Measurements from ENCODE around the gene LMCD1.

LMCD1 gene

GRCh38 chr3:8501371-8502131 is at the start of gene LMCD1:
LMCD1 (plus strand) TSS chr3:8501823; CDS start chr3:8501939, 116 bp downstream.
- DNase-seq, result peak; percentile 85

GRCh38 chr3:8452112-8452511 is 49.5 kb upstream of the LMCD1 start:
- no peak for DNase-seq

- DNase-seq, result no peak
Measured at GRCh38 chr3:8453153-8453552, 48.5 kb upstream of the LMCD1 start.

GRCh38 chr3:8455526-8456411 is 45.9 kb upstream of the LMCD1 start:
- DNase-seq, result no peak

- DNase-seq, result no peak
Measured at GRCh38 chr3:8456412-8456811, 45.2 kb upstream of the LMCD1 start.

- no peak for DNase-seq
Measured at GRCh38 chr3:8457039-8457438, 44.6 kb upstream of the LMCD1 start.

GRCh38 chr3:8458238-8458661 is 43.4 kb upstream of the LMCD1 start:
- no peak for DNase-seq

- no peak for DNase-seq
Measured at GRCh38 chr3:8458711-8459110, 42.9 kb upstream of the LMCD1 start.

- no peak for DNase-seq
Measured at GRCh38 chr3:8460050-8460708, 41.4 kb upstream of the LMCD1 start.

- DNase-seq, result no peak
Measured at GRCh38 chr3:8460815-8461456, 40.7 kb upstream of the LMCD1 start.

- DNase-seq, result no peak
Measured at GRCh38 chr3:8464668-8465067, 37.0 kb upstream of the LMCD1 start.

GRCh38 chr3:8466526-8466925 is 35.1 kb upstream of the LMCD1 start:
- DNase-seq, result no peak

GRCh38 chr3:8470801-8471200 is 30.8 kb upstream of the LMCD1 start:
- DNase-seq, result no peak

- DNase-seq, result no peak
Measured at GRCh38 chr3:8472549-8472948, 29.1 kb upstream of the LMCD1 start.

GRCh38 chr3:8473029-8473428 is 28.6 kb upstream of the LMCD1 start:
- no peak for DNase-seq

- DNase-seq, result no peak
Measured at GRCh38 chr3:8473990-8474389, 27.6 kb upstream of the LMCD1 start.

- no peak for DNase-seq
Measured at GRCh38 chr3:8474991-8475390, 26.6 kb upstream of the LMCD1 start.

- DNase-seq, result no peak
Measured at GRCh38 chr3:8480699-8481098, 20.9 kb upstream of the LMCD1 start.

GRCh38 chr3:8481380-8481779 is 20.2 kb upstream of the LMCD1 start:
- DNase-seq, result no peak

GRCh38 chr3:8482263-8482662 is 19.4 kb upstream of the LMCD1 start:
- DNase-seq, result no peak

- no peak for DNase-seq
Measured at GRCh38 chr3:8482960-8483665, 18.5 kb upstream of the LMCD1 start.

GRCh38 chr3:8484409-8485140 is 17.0 kb upstream of the LMCD1 start:
- no peak for DNase-seq
